Subcutaneous adipose tissue (tissue), 4 donors: Measurements from ENCODE around the gene S100A12. TPM values are rescaled to one million over a fixed set of nuclear protein-coding genes. Genes with fewer than 3 reads are reported as not detected.

ENCODE experiments used
- total RNA-seq, 4 donors: library from RNA; depleted of rRNA; stranded (reverse); fragments of >200 nt; gene quantifications; one replicate each; pipeline ENCODE4 v1.1.0, GENCODE V29; 2016
- TF ChIP-seq, protein P1 (sequence below): fragments of 450-650 bp; IDR thresholded peaks from one replicate; pipeline ENCODE4 v1.5.1; 2016; ENCODE audit warnings: low read depth, mild to moderate bottlenecking, control low read depth, antibody characterized with exemption, moderate library complexity

S100A12 gene
- total RNA-seq, 4 donors from 2014 or later: 4.0 to 6.8 TPM; not detected in 2

DNA sequence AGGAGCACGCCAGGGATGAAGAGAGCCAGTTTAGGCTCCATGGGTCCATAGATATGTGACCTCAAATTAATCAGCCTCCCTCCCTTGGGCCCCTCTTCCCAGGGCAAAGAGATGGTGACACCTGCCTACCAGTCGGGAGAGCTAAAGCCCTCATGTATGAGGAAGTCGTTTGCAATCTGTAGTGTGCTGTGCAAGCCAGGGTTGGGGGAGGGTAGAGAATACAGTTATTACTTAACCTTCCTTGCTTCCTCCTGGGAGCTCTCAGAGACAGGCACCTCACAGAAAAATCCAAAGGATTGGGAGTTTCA is 30.7 kb downstream of the S100A12 start:
- TF ChIP-seq, protein P1, sequence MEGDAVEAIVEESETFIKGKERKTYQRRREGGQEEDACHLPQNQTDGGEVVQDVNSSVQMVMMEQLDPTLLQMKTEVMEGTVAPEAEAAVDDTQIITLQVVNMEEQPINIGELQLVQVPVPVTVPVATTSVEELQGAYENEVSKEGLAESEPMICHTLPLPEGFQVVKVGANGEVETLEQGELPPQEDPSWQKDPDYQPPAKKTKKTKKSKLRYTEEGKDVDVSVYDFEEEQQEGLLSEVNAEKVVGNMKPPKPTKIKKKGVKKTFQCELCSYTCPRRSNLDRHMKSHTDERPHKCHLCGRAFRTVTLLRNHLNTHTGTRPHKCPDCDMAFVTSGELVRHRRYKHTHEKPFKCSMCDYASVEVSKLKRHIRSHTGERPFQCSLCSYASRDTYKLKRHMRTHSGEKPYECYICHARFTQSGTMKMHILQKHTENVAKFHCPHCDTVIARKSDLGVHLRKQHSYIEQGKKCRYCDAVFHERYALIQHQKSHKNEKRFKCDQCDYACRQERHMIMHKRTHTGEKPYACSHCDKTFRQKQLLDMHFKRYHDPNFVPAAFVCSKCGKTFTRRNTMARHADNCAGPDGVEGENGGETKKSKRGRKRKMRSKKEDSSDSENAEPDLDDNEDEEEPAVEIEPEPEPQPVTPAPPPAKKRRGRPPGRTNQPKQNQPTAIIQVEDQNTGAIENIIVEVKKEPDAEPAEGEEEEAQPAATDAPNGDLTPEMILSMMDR: no peak

DNA sequence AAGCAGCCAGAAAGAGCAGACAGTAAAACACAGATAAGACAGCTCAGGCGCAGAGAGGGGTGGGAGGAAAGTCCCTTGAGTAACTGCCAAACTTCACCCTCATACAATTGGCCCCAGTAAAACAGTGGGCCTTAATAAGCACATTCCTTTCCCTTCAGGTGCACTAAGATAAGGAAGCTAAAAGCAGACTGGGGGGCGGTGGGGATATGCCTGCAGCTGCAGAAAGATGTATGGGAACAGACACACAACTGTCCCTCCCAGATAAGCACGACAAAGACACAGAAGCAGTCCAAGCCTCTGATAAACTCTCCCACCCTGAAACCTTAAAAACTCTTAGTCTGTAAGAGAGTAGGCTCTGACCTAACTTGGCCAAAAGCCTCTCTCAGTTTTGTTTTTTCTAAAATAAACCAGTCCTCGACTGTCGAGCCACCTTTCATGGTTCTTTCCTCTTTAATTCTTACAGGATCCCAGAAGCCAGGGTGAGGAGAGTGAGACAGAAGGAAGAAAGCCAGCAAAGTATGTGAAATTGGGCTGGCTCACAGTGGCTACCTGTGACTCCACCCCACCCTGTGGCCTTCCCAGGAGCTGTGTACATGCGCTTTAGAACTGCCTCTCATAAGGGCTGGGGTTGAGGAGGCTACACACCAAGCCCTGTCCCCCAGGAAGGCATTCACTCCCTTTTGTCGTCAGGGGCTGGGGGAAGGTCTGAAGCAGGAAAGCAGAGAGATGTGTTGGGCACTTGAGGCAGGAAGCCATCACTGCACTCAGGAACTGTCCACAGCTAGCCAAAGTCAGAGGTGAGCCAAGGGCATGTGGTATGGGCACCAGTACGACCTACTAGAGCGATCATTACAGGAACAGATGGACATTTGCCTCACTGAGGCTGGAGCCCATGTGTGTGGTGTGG is 31.4 kb downstream of the S100A12 start:
- TF ChIP-seq, protein P1: no peak

DNA sequence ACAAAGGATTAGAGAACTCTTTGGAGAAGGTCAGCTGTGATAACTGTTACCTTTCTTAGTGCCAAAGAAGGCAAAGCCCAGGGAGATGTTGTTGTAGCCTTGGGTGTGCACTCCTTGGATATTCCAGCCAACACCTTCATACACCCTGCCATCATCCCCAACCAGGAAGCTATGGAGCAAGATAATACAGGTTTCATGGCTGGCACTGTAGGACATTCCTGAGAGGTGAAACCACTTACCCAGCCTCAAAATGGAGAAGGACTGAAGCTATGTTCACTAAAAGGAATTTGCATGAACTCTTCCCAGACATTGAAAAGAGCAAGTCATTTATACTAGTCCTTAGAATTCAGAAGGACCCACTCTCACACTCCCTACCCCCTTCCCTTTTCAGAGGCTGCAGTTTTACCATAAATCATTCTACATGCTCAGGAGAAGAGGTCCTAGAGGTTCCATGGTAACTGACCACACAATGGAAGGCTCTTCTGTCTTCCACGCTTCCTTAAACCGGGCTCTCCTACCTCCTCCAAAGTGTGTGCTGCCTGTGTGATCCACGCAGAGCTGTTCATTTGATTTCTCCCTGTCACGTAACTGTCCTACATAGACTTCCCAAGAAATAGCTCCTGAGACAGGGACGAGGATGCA is 32.3 kb downstream of the S100A12 start:
- TF ChIP-seq, protein P1: no peak

DNA sequence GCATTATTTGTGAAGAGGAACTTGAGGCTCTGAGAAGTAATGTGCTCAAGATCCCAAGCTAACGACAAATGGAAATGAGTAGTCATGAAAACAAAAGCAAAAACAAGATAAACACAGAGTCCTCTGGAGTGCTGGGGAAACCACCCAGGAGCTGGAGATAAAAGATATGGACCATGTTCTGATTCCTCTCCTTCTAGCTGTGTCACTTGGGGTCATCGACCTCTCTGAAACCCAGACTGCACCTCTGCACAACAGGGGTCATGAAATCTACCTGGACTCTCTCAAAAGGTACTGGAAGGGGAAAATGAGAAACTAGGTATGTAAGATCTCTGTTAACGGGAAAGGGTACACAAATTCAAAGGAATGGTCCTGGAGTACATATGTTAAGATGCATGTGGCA is 33.2 kb downstream of the S100A12 start:
- TF ChIP-seq, protein P1: no peak

DNA sequence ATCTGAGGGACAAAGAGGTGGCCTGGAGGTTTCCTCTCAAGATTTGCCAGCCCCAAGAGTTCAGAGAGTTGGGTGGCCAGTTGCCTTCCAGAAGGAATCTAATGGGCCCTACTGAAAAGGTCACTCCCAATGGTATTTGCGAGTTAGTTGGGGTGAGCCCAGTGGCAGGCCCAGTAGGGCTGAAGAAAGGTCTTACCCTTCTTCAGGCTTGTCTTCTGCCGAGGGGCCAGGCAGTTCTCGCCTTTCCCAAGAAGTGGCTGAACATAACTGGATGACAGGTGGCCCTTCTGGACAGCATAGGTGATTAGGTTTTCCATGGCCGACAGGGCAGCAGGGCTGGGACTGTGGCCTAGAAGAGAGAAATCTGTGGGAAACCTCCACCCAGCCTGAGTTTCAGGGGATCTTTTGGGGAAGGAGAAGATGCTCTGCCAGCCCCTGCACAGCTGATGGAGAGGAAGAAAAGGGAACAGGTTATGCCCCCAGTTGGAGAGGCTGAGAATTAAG is 33.9 kb downstream of the S100A12 start:
- TF ChIP-seq, protein P1: no peak

DNA sequence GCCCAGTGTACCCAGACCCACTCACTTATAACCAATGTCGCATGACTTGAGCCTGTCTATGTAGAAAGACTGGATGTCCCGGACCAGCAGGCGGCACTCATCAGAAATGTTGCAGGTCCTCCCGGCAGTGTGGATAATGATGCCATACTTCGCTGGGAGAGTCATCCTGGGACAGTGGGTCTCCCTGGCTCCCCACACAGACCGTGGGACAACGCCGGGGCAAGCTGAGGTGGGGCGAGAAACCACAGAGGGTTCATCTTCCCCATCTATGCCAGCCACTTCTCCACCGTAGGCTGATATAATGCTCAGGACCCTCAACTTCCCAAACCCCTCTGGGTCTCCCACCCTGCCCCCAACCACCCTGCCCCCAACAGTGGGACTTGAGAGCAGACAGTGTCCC is 35.1 kb downstream of the S100A12 start:
- TF ChIP-seq, protein P1: no peak

DNA sequence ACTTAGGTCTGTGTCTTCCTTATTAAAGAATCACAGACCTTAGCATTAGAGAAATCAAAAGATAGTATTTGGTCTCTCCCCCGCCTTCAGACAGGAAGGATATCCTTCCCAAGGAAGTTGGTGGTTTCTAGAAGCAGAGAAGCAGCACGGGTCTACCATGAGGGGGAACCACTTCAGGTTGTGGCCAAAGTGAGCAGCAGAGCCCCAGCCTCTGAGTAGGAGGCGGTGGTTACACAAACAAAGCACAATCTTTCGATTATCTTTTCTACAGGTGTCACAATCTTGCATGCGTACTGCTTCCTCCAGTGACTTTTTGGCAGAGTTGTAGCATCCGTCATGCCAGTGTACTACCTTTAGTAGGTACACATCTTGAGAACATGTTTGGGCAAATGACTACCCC is 35.6 kb downstream of the S100A12 start:
- TF ChIP-seq, protein P1: no peak
